Renal pelvis (tissue), 12 donors: ENCODE data around the gene RNF224. TPM values are rescaled to one million over a fixed set of nuclear protein-coding genes. Genes with fewer than 3 reads are reported as not detected.

Source experiments
- DNase-seq: peaks from one replicate; pipeline ENCODE4 v3.0.0-alpha.2; 2013
- long read RNA-seq, 16 experiments: transcript quantifications; one replicate each; lab custom pipeline, GENCODE V29; 2026
- polyA plus RNA-seq, 3 donors: library from polyadenylated mRNA; unstranded; fragments of 120-200 nt; gene quantifications; one replicate each; pipeline ENCODE4 v1.2.1, GENCODE V29; 2013; ENCODE audit not compliant: insufficient read length in 3 of 3

The RNF224 gene
- polyA plus RNA-seq, result 10 to 100 TPM; 10.1 to 15.2 (median 13.8) TPM
- long read RNA-seq, donor 1, result 0 reads
- long read RNA-seq, donor 2, result 0 reads
- long read RNA-seq, donor 3, result 0 reads
- long read RNA-seq, donor 4, result 0 reads
- long read RNA-seq, donor 5, result 0 reads
- long read RNA-seq, donor 6, result 0 reads
- long read RNA-seq, donor 7, result 0 reads
- long read RNA-seq, donor 8, result 0 reads
- long read RNA-seq, donor 9, result 0 reads
- long read RNA-seq, donor 10, result 0 reads
- long read RNA-seq, donor 11, result 0 reads
- long read RNA-seq, donor 12, result 0 reads
- long read RNA-seq, donor 13, result 0 reads
- long read RNA-seq, donor 14, result 0 reads
- long read RNA-seq, donor 15, result 0 reads
- long read RNA-seq, donor 16, result 0 reads

DNA sequence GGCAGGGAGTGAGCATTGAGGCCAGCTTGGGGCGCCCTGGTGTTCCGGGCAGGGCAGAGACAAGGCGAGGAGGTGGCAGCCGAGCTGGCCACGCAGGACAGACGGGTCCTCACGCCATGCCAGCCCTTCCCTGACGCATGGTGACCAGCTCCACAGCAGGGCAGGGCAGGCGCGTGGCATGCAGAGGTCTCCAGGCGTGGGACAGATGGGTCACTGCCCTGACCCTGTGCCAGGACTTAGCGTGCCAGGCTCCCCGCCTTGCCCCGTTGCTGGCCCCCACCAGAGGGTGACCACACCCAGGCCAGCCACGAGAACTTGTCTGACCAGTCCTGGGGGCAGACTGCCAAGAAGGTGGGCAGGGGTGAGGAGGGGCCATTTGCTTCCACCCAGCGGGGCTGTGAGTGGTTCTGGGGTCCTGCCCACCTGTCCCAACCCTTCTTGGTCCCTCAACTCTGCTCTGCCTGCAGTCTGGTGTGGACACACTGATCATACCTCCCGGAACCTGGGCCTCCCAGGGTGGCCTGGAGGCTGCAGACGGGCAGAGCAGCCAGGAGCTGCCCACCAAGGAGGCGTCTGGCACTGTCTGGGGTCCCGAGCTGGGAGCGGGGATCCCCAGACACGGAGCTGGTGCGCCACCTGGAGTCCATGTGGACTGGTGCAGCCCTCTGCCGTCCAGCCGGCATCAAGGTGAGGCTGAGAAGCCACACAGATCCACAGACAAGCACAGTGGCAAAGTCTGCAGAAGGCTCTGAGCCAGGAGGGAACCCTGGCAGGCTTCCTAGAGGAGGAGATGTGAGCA lies at the start of gene RNF224:
Gene RNF224 (plus strand): TSS at position 449 of the 799 bp plus-strand sequence. CDS start 834 bp downstream, outside the sequence.
- DNase-seq, result peak; percentile 75

DNA sequence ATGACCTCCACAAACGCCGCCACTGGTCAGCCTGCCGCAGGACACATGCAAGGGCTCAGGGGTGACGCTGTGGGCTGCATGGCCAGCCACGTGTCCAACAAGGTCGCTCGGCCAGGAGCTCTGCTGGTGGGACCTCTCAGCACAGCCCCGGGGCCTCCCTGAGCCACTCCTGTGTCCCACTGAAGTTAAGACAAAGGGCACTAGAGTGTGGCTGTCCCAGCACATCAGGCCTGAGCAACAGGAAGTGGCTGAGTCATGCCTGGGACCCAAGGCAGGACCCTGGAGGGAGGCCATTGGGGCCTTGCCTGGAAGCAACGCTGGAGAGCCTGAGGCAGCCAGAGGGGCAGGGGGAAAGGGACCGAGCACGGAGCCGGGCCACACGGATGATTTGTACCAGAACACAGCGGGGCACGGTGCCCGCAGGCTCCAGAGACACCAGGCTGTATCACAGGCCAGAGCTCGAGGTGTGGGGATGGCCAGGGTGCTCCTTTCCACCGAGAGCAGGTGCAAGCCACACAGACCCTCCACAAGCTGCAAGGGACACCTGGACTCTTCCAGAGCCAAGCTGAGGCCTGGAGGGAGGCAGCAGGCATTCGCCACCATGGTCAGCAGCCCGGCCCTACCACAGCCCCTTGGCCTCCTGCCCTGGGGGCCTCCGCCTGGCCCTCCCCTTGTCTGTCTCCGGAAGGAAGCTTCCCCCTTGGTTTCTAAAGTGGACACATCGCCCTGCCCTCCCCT lies 48.9 kb upstream of the RNF224 start:
- no peak for DNase-seq

DNA sequence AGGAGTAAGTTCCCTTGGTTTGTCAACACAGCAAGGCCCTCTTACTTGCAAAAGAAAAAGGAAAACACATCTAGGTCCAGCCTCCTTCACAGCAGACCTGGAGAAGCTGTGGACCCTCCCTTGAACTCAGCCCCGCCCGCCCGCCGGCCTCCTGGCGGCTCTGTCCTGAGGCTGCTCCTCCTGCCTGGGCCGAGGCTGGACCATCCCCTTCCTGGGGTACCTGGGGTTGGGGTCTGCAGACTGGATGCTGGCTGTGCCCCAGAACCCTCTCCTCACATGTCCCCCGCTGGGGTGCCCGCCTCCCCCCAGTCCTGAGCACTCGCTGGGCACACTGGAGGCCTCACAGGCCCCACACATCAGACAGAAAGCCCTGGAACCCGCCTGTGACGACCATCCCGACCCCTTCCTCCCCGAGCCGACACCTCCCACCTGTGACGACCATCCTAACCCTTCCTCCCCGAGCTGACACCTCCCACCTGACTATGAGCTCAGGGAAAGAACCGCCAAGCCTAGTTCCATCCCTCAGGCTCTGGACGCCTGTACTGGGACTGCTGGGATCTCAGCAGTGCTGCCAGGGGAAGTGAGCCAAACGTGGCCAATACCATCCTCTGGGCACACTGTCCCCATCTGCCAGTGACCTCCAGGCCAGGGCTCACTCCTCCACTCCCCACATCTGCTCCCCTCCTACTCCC lies 48.2 kb upstream of the RNF224 start:
- no peak for DNase-seq

DNA sequence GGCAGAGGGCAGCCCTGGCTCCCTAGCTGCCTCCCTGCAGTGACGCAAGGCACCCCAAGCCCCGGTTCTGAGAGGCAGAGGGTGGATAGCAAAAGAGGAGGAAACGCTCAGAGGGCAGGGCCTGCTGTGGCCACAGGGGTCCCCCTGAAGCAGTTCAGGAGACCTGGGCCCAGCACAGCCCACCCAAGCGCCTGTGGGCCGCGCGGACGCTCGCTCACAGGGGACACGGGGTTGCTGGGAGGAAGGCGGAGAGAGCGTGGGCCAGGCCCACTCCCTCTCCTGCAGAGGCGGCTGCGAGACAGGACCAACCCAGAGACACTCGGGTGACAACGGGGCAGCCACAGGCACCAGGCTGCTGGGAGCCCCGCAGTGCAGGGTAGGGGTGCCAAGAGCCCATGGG lies 47.5 kb upstream of the RNF224 start:
- DNase-seq, result no peak

DNA sequence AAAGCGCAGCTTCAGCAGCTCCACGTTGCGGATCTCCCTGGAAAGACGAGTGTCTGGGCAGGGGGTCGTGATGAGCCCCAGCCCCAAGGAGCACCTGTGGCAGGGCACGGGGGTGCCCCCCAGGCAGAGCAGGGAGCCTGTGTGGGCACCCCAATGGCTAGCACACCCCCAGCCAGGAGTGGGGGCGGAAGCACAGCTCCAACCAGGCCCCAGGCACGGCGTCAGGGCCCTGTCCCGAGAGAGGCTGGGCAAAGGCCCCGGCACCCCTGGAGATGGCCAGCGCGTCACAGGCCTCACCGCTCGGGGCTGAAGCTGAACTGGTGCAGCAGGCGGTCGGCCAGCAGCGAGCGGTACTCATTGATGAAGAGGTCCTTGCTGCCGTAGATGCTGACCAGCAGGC lies 46.8 kb upstream of the RNF224 start:
- DNase-seq, result no peak

DNA sequence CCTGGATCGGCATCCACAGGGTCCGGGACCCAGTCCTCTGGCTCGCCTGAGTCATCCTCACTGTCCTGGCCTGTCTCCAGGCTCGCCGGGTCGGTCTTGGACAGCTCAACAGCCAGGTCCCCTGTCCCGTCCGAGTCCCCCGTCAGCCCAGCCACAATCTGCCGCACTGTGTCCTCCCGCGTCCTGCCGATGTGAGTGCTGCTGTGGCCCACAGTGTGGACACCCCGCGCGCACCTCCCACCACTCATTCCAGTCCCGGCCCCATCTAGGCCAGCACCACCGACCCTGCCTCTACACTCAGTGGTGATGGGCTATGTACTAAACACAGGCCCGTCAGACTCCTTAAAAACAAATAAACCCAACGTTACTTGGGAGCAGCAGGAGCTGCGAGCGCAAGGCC lies 45.6 kb upstream of the RNF224 start:
- no peak for DNase-seq

DNA sequence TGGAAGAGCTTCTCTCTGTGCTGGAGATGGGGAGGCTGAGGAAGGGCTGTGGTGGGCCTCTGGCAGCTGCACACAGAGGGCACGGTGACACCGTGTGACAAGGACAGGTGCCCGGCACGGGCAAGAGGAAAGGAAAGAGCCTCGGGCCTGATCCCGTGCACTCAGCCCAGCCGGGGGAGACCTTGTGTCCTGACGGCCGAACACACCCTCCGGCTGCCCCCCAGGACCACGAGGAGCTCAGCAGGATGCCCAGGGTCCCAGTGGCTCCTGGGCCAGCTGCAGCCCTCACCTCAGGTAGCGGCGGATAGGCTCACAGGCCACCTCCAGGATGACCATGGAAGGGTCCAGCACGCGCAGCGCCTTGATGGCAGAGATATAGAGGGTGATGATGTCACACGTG lies 44.5 kb upstream of the RNF224 start:
- DNase-seq, result no peak

DNA sequence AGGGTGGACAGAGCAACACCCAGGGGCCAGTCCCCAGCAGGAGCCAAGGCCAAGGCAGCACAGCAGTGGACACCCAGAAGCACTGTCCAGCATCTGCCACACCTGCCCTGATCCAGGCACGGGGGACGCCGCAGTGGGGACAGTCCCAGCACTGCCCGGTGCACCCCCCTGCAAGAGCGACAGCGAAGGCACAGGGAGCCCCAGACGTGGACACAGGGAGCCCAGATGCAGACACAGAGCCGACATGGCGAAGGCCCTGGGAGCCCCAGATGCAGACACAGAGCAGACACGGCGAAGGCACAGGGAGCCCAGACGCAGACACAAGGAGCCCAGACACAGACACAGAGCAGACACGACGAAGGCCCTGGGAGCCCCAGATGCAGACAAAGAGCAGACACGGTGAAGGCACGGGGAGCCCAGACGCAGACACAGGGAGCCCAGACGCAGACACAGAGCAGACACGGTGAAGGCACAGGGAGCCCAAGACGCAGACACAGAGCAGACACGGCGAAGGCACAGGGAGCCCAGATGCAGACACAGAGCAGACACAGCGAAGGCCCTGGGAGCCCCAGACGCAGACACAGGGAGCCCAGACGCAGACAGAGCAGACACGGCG lies 43.2 kb upstream of the RNF224 start:
- DNase-seq, result no peak

DNA sequence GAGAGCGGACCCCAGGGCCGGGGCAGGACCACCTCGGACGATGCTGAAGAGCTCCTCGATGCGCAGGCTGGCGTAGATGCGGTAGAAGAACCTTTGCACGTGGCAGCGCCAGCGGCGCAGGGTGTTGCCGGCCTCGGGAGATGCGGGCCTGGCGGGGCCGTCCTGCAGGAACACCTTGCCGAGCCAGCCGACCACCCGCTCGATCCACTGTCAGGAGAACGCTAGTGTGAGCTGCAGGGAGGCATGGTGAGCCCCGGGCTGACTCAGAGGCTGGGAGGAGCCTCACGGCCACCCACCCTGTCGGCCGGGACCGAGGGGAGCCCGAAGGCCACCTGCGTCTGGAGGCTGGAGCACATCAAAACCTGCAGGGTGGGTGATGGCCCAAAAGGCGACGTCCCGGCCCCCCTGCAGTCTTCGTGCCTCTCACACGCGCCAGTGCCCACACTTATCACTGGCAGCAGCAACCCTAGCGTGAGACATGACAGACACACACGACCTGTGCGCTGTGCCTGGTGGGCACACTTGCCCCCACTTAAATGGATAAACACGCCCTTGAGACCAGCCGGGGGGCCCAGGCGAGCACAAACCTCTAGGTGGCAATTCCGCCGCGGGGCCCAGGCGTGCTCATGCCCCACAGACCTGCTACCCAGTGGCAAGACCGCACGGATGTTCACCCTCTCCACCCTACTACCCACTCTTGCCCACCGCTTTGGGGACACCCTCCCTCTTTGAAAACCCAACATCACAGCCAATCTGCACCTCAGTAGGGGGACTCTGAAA lies 42.2 kb upstream of the RNF224 start:
- no peak for DNase-seq

DNA sequence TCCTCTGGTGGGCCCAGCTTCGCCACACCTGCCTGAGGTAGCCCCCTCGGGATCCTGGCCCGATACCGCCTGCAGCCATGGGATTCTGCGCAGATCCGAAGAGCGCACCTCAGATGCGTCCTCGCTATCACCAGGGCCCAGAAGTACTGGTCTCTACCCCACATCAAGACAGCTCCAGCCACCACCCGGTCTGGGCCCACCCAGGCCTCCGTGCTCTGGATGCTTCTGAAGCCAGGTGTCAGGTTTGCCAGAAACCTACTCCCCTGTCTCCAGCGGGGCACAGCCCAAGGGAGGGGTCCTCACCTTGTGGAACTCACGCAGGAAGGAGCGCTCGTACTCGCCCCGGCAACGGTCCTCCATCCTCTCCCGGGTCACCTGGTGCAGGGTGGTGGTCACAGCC lies 41.4 kb upstream of the RNF224 start:
- no peak for DNase-seq

DNA sequence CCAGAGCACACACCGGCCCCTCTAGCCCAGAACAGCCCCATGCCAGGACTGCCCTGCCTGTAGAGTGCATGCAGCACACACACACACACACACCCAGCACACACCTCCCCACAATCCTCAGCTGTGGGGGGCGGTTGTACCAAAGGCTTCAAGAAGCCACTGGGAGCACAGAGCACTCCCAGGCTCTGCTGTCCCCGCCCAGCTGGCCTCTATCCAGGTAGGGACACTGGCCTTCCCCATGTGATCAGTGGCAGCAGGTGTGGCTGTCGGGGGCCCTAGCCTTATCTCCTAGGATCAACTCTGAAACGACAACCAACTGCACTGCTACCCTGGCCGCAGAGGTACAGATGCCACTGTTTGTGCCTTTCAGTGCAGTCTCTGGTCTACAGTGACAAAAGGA lies 40.9 kb upstream of the RNF224 start:
- no peak for DNase-seq

DNA sequence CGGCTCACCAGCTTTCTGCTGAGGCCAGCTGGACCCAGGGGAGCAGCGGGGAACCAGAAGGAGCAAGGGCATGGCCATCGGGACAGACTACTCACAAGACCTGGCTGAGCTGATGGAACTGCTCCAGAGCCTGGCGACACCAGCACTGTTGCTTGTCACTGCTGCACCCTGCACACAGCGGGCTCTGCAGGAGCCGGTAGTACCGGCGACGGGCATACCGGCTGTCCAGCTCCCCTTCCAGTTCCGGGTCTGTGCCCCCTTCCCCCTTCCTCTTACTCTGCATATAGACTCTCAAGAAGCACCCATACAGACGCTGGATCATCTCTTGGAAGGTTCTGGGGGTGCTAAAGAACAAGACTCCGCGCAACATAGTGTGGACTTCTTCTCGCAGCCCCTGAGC lies 39.9 kb upstream of the RNF224 start:
- no peak for DNase-seq

DNA sequence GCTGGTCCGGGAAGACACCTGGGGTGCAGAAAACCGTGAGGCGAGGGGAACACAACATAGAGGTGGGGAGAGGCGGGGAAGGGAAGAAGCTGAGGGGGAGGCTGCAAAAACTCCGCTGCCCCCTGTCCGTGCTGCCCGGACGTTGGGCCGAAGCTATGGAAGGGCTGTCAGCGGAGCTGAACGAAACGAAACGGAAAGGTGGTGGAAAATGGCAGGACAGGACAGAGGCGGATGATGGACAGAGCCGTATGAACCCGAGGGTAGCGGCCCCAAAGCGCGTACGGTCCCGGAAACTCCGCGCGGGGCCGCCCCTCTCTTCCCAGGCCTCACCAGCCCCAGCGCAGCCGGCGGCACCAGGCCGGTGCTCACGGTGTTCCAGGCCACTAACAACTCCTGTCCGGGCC lies 39.2 kb upstream of the RNF224 start:
- DNase-seq, result no peak

DNA sequence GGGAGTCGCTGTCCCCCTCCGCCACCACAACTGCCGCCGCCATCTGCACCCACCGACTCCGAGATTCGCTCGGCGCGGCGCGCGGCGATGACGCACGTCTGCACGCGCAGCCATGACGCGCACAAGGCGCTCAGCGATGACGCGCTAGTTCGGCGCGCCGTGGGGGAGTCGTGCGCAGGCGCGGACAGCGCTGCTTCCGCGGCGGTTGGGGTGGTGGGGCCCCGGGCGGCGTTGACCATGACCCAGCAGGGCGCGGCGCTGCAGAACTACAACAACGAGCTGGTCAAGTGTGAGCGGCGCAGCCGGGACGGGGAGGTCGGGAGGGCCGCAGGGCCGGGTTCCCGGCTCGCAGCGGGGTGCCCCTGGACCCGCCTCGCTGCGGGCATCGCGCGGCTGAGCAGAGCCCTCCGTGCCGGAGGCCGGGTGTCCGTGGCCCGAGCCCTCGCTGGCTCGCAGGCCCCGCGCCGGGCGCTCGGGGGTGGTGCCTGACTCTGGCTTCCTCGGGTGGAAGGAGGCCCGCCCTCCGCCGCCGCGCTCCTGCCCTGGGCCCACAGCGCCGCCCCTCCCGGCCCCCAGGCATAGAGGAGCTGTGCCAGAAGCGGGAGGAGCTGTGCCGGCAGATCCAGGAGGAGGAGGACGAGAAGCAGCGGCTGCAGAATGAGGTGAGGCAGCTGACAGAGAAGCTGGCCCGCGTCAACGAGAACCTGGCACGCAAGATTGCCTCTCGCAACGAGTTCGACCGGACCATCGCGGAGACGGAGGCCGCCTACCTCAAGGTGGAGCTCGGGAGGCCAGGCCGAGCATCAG lies 38.6 kb upstream of the RNF224 start, which contains the start of the genes ANAPC2 and SSNA1:
Gene ANAPC2 (minus strand): TSS at position 71 of the 807 bp plus-strand sequence. CDS start 28 bp downstream, at position 43.
Gene SSNA1 (plus strand): TSS at position 187 of the 807 bp plus-strand sequence. CDS start 51 bp downstream, at position 238.
- DNase-seq, result peak; percentile 93

DNA sequence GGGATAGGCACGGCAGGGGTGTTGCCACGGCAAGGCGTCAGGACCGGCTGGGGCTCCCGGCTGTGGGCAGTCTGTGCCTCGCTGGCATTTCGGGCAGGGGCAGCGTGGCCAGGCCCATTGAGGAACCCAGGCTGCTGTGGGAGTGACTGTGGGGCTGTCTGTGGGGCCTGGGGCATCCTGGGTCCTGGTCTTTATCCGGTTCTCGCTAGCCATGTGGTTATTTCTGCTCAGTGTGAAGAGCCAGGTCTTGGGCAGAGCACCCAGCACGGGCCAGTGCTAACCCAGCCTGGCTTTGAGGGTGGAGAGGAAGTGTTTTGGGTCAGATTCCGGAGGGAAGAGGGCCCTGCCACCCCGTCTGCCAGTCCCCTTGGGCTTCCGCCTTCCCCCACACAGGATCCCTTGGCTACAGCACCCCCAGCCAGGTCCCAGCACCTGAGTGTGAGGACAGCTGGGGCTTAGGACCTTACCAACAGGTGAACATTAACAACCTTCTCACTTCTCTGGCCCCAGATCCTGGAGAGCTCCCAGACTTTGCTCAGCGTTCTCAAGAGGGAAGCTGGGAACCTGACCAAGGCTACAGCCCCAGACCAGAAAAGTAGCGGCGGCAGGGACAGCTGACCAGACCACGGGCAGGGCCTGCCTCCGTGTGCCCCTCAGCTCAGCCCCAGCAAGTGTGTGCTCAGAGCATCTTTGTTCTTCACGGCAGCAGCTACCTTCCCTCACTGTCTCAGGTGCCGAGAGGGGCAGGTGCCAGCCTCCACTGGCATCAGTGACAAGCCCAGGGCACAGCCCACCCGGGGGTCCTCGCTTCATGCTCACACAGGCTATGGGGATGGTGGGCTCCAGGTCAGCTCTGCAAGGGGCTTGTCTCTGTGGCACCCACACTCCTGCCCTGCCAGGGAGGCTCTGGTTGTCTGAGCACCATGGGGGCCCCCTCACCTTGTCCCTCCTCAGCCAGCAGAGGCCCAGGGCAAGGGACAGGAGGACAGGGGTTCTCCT lies 37.7 kb upstream of the RNF224 start:
- DNase-seq, result no peak

DNA sequence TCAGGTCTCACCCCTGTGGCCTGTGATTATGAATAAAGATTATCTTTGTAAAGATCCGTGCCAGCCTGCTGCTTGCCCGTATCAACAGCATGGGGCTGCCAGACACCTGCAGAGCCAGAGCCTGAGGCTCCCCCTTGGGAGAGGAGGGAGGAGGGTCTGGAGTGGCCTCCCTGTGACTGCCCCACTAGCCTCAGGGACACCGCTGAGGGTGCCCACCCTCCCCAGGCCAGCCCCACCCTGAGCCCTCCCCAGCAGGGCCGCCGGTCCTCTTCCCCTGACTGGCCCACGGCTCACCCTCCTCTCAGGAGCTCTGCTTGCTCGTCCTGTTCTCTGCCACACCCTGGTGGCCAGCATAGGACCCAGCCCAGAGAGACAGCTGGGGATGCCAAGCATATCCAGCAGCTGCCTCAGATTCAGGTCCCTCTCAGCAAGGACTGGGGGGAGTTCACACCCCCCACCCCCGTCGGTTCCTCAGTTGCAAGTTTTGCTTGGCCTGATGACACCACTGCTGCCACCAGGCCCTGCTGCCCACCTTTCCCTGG lies 36.9 kb upstream of the RNF224 start:
- DNase-seq, result no peak

DNA sequence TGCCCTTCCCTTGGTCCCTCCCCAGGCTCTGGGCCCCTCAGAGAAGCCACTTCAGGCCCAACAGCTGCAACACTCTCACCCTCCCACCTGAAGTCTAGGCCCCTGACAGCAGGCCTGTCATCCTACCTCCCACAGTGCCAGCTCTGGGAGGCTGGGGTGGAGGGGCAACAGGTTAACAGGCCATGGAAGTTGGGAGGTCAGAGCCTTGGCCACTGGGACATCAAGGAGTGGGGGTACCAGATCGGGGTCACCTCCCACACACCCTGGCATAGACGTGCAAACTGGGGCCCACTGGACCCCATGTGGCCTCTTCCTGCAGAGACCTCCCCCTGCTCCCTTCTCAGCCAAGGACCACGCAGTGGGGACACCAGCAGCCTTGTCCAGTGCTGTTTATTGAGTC lies 36.1 kb upstream of the RNF224 start:
- no peak for DNase-seq
